IMR-90 (cell line): Measurements from ENCODE around the gene SNTA1. TPM values are rescaled to one million over a fixed set of nuclear protein-coding genes. Genes with fewer than 3 reads are reported as not detected.

Experiments
- ATAC-seq: fragments of 200-7000 bp; cut with Tn5 transposase; 2 replicates; pipeline ENCODE4 v1.9.1; 2020; ENCODE audit warnings: low read depth, mild to moderate bottlenecking, moderate library complexity
- BruUV-seq: library from RNA; stranded (reverse); fragments of 400-500 nt; replicated peaks from 2 replicates; lab custom pipeline; 2021; lab: Mats Ljungman, UMichigan
- CTCF ChIA-PET: fragments of 300-600 bp; formaldehyde crosslinking; extraction: SDS; loops from one replicate; lab custom pipeline; 2021; ENCODE audit warnings: antibody characterized with exemption; lab: Yijun Ruan, JAX
- POLR2A ChIA-PET: fragments of 300-600 bp; sonication (Branson Sonifier 250); formaldehyde crosslinking; loops from one replicate; lab custom pipeline; 2022; ENCODE audit warnings: antibody characterized with exemption; ENCODE audit not compliant: unreplicated experiment; lab: Charles Lee
- DNase-seq: peaks from one replicate; pipeline ENCODE4 v3.0.0; 2013
- H2AFZ ChIP-seq: replicated peaks from 2 replicates; pipeline ENCODE3; 2013; ENCODE audit warnings: low read length, mild to moderate bottlenecking; ENCODE audit not compliant: poor library complexity
- H2AK5ac ChIP-seq: 2 replicates; pipeline ENCODE4 v1.6.1; 2013; ENCODE audit warnings: low read depth, low read length, inconsistent platforms
- H2AK9ac ChIP-seq: replicated peaks from 2 replicates; pipeline ENCODE3; 2013; ENCODE audit warnings: mild to moderate bottlenecking, low read depth, low read length, moderate library complexity; ENCODE audit not compliant: poor library complexity
- H2BK120ac ChIP-seq: 2 replicates; pipeline ENCODE4 v1.6.1; 2013; ENCODE audit warnings: low read depth, low read length, inconsistent platforms
- H2BK15ac ChIP-seq: 3 replicates; pipeline ENCODE4 v1.6.1; 2013; ENCODE audit warnings: low read depth, low read length, inconsistent platforms
- H2BK20ac ChIP-seq: 2 replicates; pipeline ENCODE4 v1.6.1; 2013; ENCODE audit warnings: low read depth, mild to moderate bottlenecking, inconsistent platforms, low read length, moderate library complexity
- H2BK5ac ChIP-seq: 2 replicates; pipeline ENCODE4 v1.6.1; 2013; ENCODE audit warnings: mild to moderate bottlenecking, low read depth, low read length, inconsistent platforms; ENCODE audit not compliant: poor library complexity, severe bottlenecking
- H3K14ac ChIP-seq: replicated peaks from 2 replicates; pipeline ENCODE4 v1.6.1; 2013; ENCODE audit warnings: low read depth, low read length, inconsistent platforms
- H3K18ac ChIP-seq: 2 replicates; pipeline ENCODE4 v1.6.1; 2013; ENCODE audit warnings: low read depth, low read length, control low read depth
- H3K23ac ChIP-seq: 2 replicates; pipeline ENCODE4 v1.6.1; 2013; ENCODE audit warnings: low read depth, low read length, inconsistent platforms
- H3K27ac ChIP-seq: 2 replicates; pipeline ENCODE4 v1.5.1; 2013; ENCODE audit warnings: mild to moderate bottlenecking, control low read depth, low read length; ENCODE audit not compliant: insufficient read depth
- H3K27me3 ChIP-seq: 2 replicates; pipeline ENCODE4 v1.6.1; 2013; ENCODE audit warnings: low read length; ENCODE audit not compliant: control insufficient read depth, insufficient read depth
- H3K36me3 ChIP-seq: 2 replicates; pipeline ENCODE4 v1.6.1; 2013; ENCODE audit warnings: low read length, mixed read lengths; ENCODE audit not compliant: control insufficient read depth, insufficient read depth
- H3K4ac ChIP-seq: 2 replicates; pipeline ENCODE4 v1.6.1; 2013; ENCODE audit warnings: low read depth, low read length, inconsistent platforms
- H3K4me1 ChIP-seq: 2 replicates; pipeline ENCODE4 v1.6.1; 2013; ENCODE audit warnings: low read length, mixed read lengths; ENCODE audit not compliant: control insufficient read depth, insufficient read depth
- H3K4me2 ChIP-seq: 2 replicates; pipeline ENCODE4 v1.6.1; 2013; ENCODE audit warnings: low read depth, mild to moderate bottlenecking, control low read depth, low read length, moderate library complexity
- H3K4me3 ChIP-seq: 2 replicates; pipeline ENCODE4 v1.5.1; 2013; ENCODE audit warnings: low read depth, mild to moderate bottlenecking, control low read depth, low read length, moderate library complexity; ENCODE audit not compliant: insufficient read depth
- H3K56ac ChIP-seq: 2 replicates; pipeline ENCODE4 v1.6.1; 2013; ENCODE audit warnings: low read length, inconsistent platforms; ENCODE audit not compliant: insufficient read depth; ENCODE audit errors: extremely low read depth
- H3K79me1 ChIP-seq, 2 experiments: 2 replicates each; pipeline ENCODE4 v1.6.1; 2013; ENCODE audit warnings: low read length in 2 of 2, inconsistent platforms in 1 of 2, low read depth in 1 of 2
- H3K9ac ChIP-seq: 2 replicates; pipeline ENCODE4 v1.6.1; 2013; ENCODE audit warnings: low read depth, low read length, control low read depth
- H3K9me1 ChIP-seq: 2 replicates; pipeline ENCODE4 v1.6.1; 2013; ENCODE audit warnings: low read length, inconsistent platforms; ENCODE audit not compliant: insufficient read depth
- H3K9me3 ChIP-seq: 2 replicates; pipeline ENCODE4 v1.6.1; 2013; ENCODE audit warnings: low read length; ENCODE audit not compliant: control insufficient read depth, insufficient read depth
- H4K20me1 ChIP-seq: 2 replicates; pipeline ENCODE4 v1.6.1; 2013; ENCODE audit warnings: low read length, inconsistent platforms; ENCODE audit not compliant: insufficient read depth
- H4K5ac ChIP-seq: 2 replicates; pipeline ENCODE4 v1.6.1; 2013; ENCODE audit warnings: mild to moderate bottlenecking, low read depth, low read length, control low read depth
- H4K8ac ChIP-seq, 2 experiments: 2 replicates each; pipeline ENCODE4 v1.6.1; 2013; ENCODE audit warnings: low read depth in 2 of 2, low read length in 2 of 2, control low read depth in 1 of 2, inconsistent platforms in 1 of 2
- H4K91ac ChIP-seq: 2 replicates; pipeline ENCODE4 v1.6.1; 2013; ENCODE audit warnings: low read depth, low read length, inconsistent platforms; ENCODE audit not compliant: insufficient read depth
- BHLHE40 ChIP-seq: fragments of 150-350 bp; IDR thresholded peaks from 2 replicates; pipeline ENCODE4 v1.6.1; 2016; ENCODE audit warnings: mild to moderate bottlenecking, low read depth, low read length
- CEBPB ChIP-seq: IDR thresholded peaks from 2 replicates; pipeline ENCODE4 v1.6.1; 2012; ENCODE audit warnings: low read depth, low read length, improper control_type of control experiment
- CHD1 ChIP-seq: IDR thresholded peaks from 2 replicates; pipeline ENCODE4 v1.6.1; 2012; ENCODE audit warnings: low read depth, low read length, improper control_type of control experiment
- CTCF ChIP-seq: conservative IDR thresholded peaks from 2 replicates; pipeline ENCODE4 v1.5.1; 2012; ENCODE audit warnings: mild to moderate bottlenecking, low read depth, low read length, improper control_type of control experiment
- ELK1 ChIP-seq: fragments of 150-350 bp; IDR thresholded peaks from 2 replicates; pipeline ENCODE4 v1.6.1; 2016; ENCODE audit warnings: low read depth, mild to moderate bottlenecking, low read length, moderate library complexity, borderline replicate concordance
- FOS ChIP-seq: fragments of 150-350 bp; IDR thresholded peaks from 2 replicates; pipeline ENCODE4 v1.6.1; 2016; ENCODE audit warnings: low read depth, low read length
- MAFK ChIP-seq: IDR thresholded peaks from 2 replicates; pipeline ENCODE4 v1.6.1; 2012; ENCODE audit warnings: low read depth, low read length, improper control_type of control experiment
- MAZ ChIP-seq: IDR thresholded peaks from 2 replicates; pipeline ENCODE4 v1.6.1; 2012; ENCODE audit warnings: low read depth, mild to moderate bottlenecking, low read length, improper control_type of control experiment, moderate library complexity, borderline replicate concordance
- MXI1 ChIP-seq: IDR thresholded peaks from 2 replicates; pipeline ENCODE4 v1.6.1; 2012; ENCODE audit warnings: low read depth, mild to moderate bottlenecking, low read length, moderate library complexity, borderline replicate concordance
- NFE2L2 ChIP-seq: fragments of 150-350 bp; IDR thresholded peaks from 2 replicates; pipeline ENCODE4 v1.6.1; 2016; ENCODE audit warnings: low read depth, mild to moderate bottlenecking, low read length
- POLR2A ChIP-seq: IDR thresholded peaks from 2 replicates; pipeline ENCODE4 v1.6.1; 2012; ENCODE audit warnings: mild to moderate bottlenecking, low read depth, low read length
- RAD21 ChIP-seq: IDR thresholded peaks from 2 replicates; pipeline ENCODE4 v1.6.1; 2012; ENCODE audit warnings: low read length, improper control_type of control experiment
- RCOR1 ChIP-seq: IDR thresholded peaks from 2 replicates; pipeline ENCODE4 v1.6.1; 2012; ENCODE audit warnings: mild to moderate bottlenecking, low read length, improper control_type of control experiment; ENCODE audit not compliant: insufficient replicate concordance
- SMC3 ChIP-seq: fragments of 150-350 bp; IDR thresholded peaks from 2 replicates; pipeline ENCODE4 v1.6.1; 2016; ENCODE audit warnings: low read depth, mild to moderate bottlenecking, antibody characterized with exemption, low read length, moderate library complexity
- USF2 ChIP-seq: fragments of 150-350 bp; IDR thresholded peaks from 2 replicates; pipeline ENCODE4 v1.6.1; 2017; ENCODE audit warnings: mild to moderate bottlenecking, antibody characterized with exemption, low read length, low read depth
- WGBS, 2 experiments: methylation state at CpG; one replicate each; pipeline versions ENCODE4 v1.1.5 to v1.1.7; 2013; ENCODE audit warnings: missing lambda C conversion rate in 2 of 2; ENCODE audit not compliant: insufficient read length in 1 of 2; ENCODE audit errors: extremely low coverage in 2 of 2; 5-methylcytosine and 5-hydroxymethylcytosine counted together
- dilution Hi-C: fragments of 300-500 bp; cut with HindIII; formaldehyde crosslinking; loops from one replicate; pipeline ENCODE4 v1.14.3; 2018; ENCODE audit warnings: low sequenced_read_pairs; ENCODE audit not compliant: unreplicated experiment
- in situ Hi-C: fragments of 300-500 bp; cut with MboI; formaldehyde crosslinking; loops from 3 replicates; pipeline ENCODE4 v1.14.3; 2019; ENCODE audit warnings: low sequenced_read_pairs, inconsistent platforms, mixed read lengths
- intact Hi-C: fragments of 100-400 bp; cut with micrococcal nuclease; formaldehyde crosslinking; loops from 2 replicates; pipeline ENCODE4 v1.10.0; 2022
- polyA plus RNA-seq, 3 experiments: library from polyadenylated mRNA; depleted of rRNA; stranded (reverse); fragments of >200 nt; gene quantifications; 2 replicates each; pipeline ENCODE4 v1.2.3, GENCODE V29; 2012; ENCODE audit warnings: low replicate concordance in 1 of 3
- total RNA-seq: library from RNA; depleted of rRNA; stranded (reverse); fragments of >200 nt; gene quantifications from 2 replicates; pipeline ENCODE4 v1.2.3, GENCODE V29; 2012

Gene SNTA1
- total and polyA plus RNA-seq, 2 of the 4 experiments (the other 2 are of a cell fraction), result 10.6 to 15.4 TPM

- H3K9me3 ChIP-seq, result no peaks in the 10 kb centered on the region
- dilution Hi-C loops, result no loop called here
- no peaks in the 10 kb centered on the region for H3K4me1 ChIP-seq
- H3K27ac ChIP-seq, result no peak overlapping the region
- H3K9ac ChIP-seq, result no peak overlapping the region
- no peak overlapping the region for H3K14ac ChIP-seq
- H3K9me1 ChIP-seq, result no peaks in the 10 kb centered on the region
- intact Hi-C loops, result no loop called here
- no peak overlapping the region for H2AK9ac ChIP-seq
- ChIA-PET POLR2A (no interaction called here), CTCF (interaction anchor here (0.6 kb wide), 1 partner anchor 12 kb away, joined by 3 read pairs; no protein-coding TSS in a partner anchor)
- WGBS, 2 experiments, result 0% methylated on average over 1 of the region's 14 CpGs; no CpG with 5 or more reads in 1 of the 2 experiments
- peaks cover 30% of the 10 kb centered on the region for H3K27me3 ChIP-seq
- H2BK20ac ChIP-seq, result no peak overlapping the region
- BruUV-seq, result no TSS peak
- no peak overlapping the region for H4K5ac ChIP-seq
- H3K36me3 ChIP-seq, result no peaks in the 10 kb centered on the region
- H3K56ac ChIP-seq, result no peak overlapping the region
- no peak overlapping the region for H3K4me2 ChIP-seq
- no peak overlapping the region for H3K23ac ChIP-seq
- H2AFZ ChIP-seq, result no peak overlapping the region
- in situ Hi-C loops, result no loop called here
- H2BK120ac ChIP-seq, result no peak overlapping the region
- H3K4me3 ChIP-seq, result no peak overlapping the region
- H4K20me1 ChIP-seq, result no peaks in the 10 kb centered on the region
- H2BK5ac ChIP-seq, result no peak overlapping the region
- no peak overlapping the region for H3K4ac ChIP-seq
- no peak overlapping the region for H4K91ac ChIP-seq
- no peak overlapping the region for H2BK15ac ChIP-seq
- no peak for ATAC-seq
- no peak overlapping the region for H3K18ac ChIP-seq
- no peak for DNase-seq
- H2AK5ac ChIP-seq, result no peak overlapping the region
- H3K79me1 ChIP-seq, result no peaks in the 10 kb centered on the region
- no peak overlapping the region for H4K8ac ChIP-seq
- TF ChIP-seq ELK1 (no peak), MAFK (no peak), SMC3 (no peak), CHD1 (no peak), CTCF (no peak), RCOR1 (no peak), POLR2A (no peak), FOS (no peak), RAD21 (no peak), USF2 (no peak), CEBPB (no peak), NFE2L2 (no peak), MAZ (no peak), BHLHE40 (no peak), MXI1 (no peak)
Measured at GRCh38 chr20:33475381-33476152, 32.0 kb upstream of the SNTA1 start.
